ENCODE measurements around the gene GTPBP8.

GTPBP8 gene

DNA sequence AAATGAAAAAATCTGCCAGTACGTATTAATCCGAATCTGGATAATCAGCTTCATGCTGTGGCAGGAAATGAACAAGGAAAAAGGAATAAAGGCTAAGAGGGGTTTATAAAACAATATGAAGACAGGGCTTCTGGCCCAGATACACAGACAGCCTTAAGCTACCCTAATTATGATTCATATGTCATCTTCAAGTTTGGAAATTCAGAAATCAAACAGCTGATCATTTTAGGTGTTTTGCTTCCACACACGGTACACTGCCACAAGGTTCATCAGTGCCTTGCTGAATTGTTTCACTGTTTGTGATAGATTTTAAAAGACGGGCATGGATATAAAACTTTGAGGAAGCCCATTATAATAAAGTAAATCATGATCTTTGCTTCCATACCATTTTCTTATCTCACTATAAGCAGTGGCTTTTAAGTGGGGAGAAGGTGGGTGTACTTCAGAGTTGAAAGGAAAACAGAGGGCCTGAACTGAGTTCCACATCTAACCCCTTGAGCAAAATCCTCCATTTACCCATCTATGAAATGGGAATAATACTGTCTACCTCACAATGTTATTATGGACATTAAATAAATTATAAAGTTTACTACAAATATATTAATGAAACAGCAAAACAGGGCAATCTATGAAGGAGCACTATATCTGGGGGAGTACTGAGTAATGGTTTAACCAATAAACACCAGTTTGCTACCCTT, 15.7 kb downstream of the GTPBP8 start:
- peaks cover 84% of the 10 kb centered on the region for H3K36me3 ChIP-seq
- no peaks in the 10 kb centered on the region for H3K9me3 ChIP-seq
- H3K4me1 ChIP-seq (ENCODE audit: control insufficient read depth in 1 of 2, insufficient read depth in 1 of 2, low read depth in 1 of 2, low read length in 1 of 2), result no peaks in the 10 kb centered on the region
- H3K4me3 ChIP-seq (ENCODE audit: low read depth in 1 of 2, low read length in 1 of 2), result no peak overlapping the region
- H3K27me3 ChIP-seq, result no peaks in the 10 kb centered on the region
- TF ChIP-seq CTCF (IDR thresholded peaks at IDR 0.05), result no peak
- no peak overlapping the region for H3K27ac ChIP-seq

DNA sequence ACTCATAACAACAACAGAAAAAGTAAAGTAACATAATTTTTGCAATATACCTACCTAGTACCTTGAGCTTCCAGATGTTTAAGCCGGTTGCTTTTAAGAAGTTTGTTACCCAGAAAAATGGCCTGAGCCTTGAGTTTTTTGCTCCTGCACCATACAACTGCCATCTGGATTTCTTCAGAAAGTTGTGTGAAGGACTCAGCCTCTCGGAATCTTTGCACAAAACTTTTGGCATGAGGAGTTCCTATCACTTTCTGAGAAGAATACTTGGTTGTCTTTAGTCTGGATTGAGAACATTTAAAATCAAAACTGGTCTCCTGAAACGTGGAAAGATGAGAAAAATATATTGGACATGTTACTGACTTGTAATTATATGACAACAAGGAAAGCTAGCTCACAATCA, 17.3 kb downstream of the GTPBP8 start:
- H3K4me1 ChIP-seq (ENCODE audit: control insufficient read depth in 1 of 2, insufficient read depth in 1 of 2, low read depth in 1 of 2, low read length in 1 of 2), result no peaks in the 10 kb centered on the region
- H3K36me3 ChIP-seq, result peaks cover 85% of the 10 kb centered on the region

GRCh38 chr3:113013593-113013992, 22.8 kb downstream of the GTPBP8 start:
- Histone ChIP-seq H3K36me3 (peaks cover 45% of the 10 kb centered on the region), H3K27ac (no peak overlapping the region), H3K4me3 (ENCODE audit: low read depth in 1 of 2, low read length in 1 of 2) (no peak overlapping the region), H3K4me1 (ENCODE audit: control insufficient read depth in 1 of 2, insufficient read depth in 1 of 2, low read depth in 1 of 2, low read length in 1 of 2) (peaks cover 3 to 4% of the 10 kb centered on the region in 2 experiments), H3K9me3 (no peaks in the 10 kb centered on the region), H3K27me3 (no peaks in the 10 kb centered on the region)
- no peak for TF ChIP-seq CTCF (IDR thresholded peaks at IDR 0.05)

More for the DNA sequence above, 17.3 kb downstream of the GTPBP8 start:
- H3K4me3 ChIP-seq (ENCODE audit: low read depth in 1 of 2, low read length in 1 of 2), result no peak overlapping the region
- H3K9me3 ChIP-seq, result no peaks in the 10 kb centered on the region
- no peak for TF ChIP-seq CTCF (IDR thresholded peaks at IDR 0.05)
- H3K27ac ChIP-seq, result no peak overlapping the region
- H3K27me3 ChIP-seq, result no peaks in the 10 kb centered on the region

GRCh38 chr3:113018536-113019181, 27.9 kb downstream of the GTPBP8 start:
- Histone ChIP-seq H3K27ac (peak overlapping the region; percentile 75), H3K4me3 (ENCODE audit: low read depth in 1 of 2, low read length in 1 of 2) (peak overlapping the region; percentile 72 to 84), H3K27me3 (no peaks in the 10 kb centered on the region), H3K4me1 (ENCODE audit: control insufficient read depth in 1 of 2, insufficient read depth in 1 of 2, low read depth in 1 of 2, low read length in 1 of 2) (peaks cover 12 to 14% of the 10 kb centered on the region in 2 experiments), H3K36me3 (peaks cover 10% of the 10 kb centered on the region), H3K9me3 (no peaks in the 10 kb centered on the region)
- TF ChIP-seq CTCF (IDR thresholded peaks at IDR 0.05), result no peak

DNA sequence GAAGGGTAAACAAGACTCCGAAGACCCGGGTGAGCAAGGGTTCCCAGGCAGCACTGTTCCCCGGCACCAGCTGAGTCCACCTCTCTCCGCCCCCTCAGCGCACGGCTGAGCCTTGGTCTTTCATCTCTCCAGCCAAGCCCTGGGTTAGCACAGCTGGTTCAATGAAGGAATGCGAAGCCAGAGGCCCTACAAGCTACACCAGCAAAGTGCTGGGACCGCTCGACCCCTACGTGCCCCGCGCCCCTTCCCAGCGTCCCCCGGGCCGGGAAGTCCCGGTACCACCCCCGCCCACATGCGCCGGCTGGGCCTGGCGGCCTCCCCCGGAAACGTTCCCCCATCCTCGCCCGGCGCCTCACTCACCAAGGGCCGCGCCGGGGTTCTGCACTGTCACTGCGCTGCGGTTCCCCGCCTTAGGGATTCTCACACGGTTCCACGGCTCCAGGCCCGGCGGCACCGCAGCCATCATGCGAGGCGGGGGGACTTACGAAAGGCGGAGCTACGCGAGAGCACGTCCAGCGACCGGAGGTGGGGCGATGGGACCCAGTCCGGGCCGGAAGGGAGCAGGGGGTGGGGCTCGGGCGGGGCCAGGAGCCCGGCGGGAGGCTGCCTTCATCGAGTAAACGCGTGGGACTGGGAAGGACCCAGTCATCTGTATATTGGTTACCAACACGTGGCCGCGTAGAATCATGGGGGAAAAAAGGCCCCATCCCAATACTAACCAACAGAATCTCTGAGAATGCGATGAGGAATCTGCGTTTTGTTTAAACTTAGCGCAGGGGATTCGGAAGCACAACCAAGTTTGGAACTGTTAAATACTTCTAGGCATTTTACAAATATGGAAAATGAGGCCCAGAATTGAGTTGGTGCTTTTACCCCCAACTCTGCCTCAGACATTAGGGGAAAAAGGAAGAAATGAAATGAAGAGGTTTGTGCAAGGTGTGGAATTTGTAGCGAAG, 28.7 kb downstream of the GTPBP8 start:
- Histone ChIP-seq H3K9me3 (no peaks in the 10 kb centered on the region), H3K4me1 (ENCODE audit: control insufficient read depth in 1 of 2, insufficient read depth in 1 of 2, low read depth in 1 of 2, low read length in 1 of 2) (peaks cover 12 to 14% of the 10 kb centered on the region in 2 experiments), H3K4me3 (ENCODE audit: low read depth in 1 of 2, low read length in 1 of 2) (peak overlapping the region; percentile 72 to 84), H3K27me3 (no peaks in the 10 kb centered on the region), H3K36me3 (peaks cover 7% of the 10 kb centered on the region), H3K27ac (peak overlapping the region; percentile 75)
- no peak for TF ChIP-seq CTCF (IDR thresholded peaks at IDR 0.05)
